Peyer's patch (tissue), 4 donors: ENCODE measurements around the gene NR1I3.

Experiments used
- POLR2A ChIP-seq, 2 donors: fragments of 450-650 bp; IDR thresholded peaks; one replicate each; pipeline ENCODE4 v1.5.1; 2017; ENCODE audit warnings: antibody characterized with exemption in 2 of 2, mild to moderate bottlenecking in 2 of 2, moderate library complexity in 2 of 2
- TF ChIP-seq, protein P1 (sequence below), 6 experiments: fragments of 450-650 bp in 4 of 6; fragments of 200-600 bp in 2 of 6; sonication (generic) in 1 of 6; IDR thresholded peaks; one replicate each; pipeline ENCODE4 v1.5.1; 2017 to 2019; ENCODE audit warnings: antibody characterized with exemption in 6 of 6, mild to moderate bottlenecking in 3 of 6, moderate library complexity in 1 of 6

DNA sequence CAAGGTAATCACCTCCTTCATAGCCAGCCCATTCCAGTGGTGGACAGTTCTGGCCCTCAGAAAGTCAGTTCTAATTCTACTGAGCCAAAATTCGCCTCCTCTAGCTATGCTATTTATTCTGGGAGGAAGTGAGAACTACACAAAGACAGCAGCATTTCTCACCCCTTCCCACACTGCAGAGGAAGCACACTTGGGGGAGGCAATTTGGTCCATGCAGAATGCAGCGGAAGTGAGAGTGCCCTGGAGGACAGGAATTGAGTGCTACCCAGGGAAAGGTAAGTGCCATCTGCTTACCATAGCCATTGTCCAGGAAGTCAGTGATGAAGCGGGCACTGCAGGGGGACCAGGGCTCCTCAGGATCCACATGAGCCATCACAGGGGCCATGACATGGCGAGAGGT, 42.8 kb downstream of the NR1I3 start:
- TF ChIP-seq, protein P1, sequence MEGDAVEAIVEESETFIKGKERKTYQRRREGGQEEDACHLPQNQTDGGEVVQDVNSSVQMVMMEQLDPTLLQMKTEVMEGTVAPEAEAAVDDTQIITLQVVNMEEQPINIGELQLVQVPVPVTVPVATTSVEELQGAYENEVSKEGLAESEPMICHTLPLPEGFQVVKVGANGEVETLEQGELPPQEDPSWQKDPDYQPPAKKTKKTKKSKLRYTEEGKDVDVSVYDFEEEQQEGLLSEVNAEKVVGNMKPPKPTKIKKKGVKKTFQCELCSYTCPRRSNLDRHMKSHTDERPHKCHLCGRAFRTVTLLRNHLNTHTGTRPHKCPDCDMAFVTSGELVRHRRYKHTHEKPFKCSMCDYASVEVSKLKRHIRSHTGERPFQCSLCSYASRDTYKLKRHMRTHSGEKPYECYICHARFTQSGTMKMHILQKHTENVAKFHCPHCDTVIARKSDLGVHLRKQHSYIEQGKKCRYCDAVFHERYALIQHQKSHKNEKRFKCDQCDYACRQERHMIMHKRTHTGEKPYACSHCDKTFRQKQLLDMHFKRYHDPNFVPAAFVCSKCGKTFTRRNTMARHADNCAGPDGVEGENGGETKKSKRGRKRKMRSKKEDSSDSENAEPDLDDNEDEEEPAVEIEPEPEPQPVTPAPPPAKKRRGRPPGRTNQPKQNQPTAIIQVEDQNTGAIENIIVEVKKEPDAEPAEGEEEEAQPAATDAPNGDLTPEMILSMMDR (IDR thresholded peaks at IDR 0.05) = no peak
- no peak for TF ChIP-seq POLR2A (IDR thresholded peaks at IDR 0.05)
